Measurements from ENCODE around the gene C9.
"Not testable (repeated sequence)": the region's sequence is repeated elsewhere in the genome, so short reads cannot be mapped to it uniquely, and the experiment has no call there.

The C9 gene

GRCh38 chr5:39370555-39371366, 6.5 kb upstream of the C9 start:
- DNase-seq: no peak

- DNase-seq: no peak
Observed at GRCh38 chr5:39369123-39369815, 5.0 kb upstream of the C9 start.

- DNase-seq: no peak
Observed at GRCh38 chr5:39368116-39368515, 3.8 kb upstream of the C9 start.

- DNase-seq: no peak
Observed at GRCh38 chr5:39367711-39368110, 3.4 kb upstream of the C9 start.

- DNase-seq: no peak
Observed at GRCh38 chr5:39363217-39363616, 1.1 kb downstream of the C9 start.

GRCh38 chr5:39362646-39363045, 1.6 kb downstream of the C9 start:
- DNase-seq: no peak

- DNase-seq: no peak
Observed at GRCh38 chr5:39361306-39361705, 3.0 kb downstream of the C9 start.

GRCh38 chr5:39360471-39361111, 3.7 kb downstream of the C9 start:
- DNase-seq: no peak

GRCh38 chr5:39356263-39356662, 8.0 kb downstream of the C9 start:
- no peak for DNase-seq

GRCh38 chr5:39355324-39355723, 9.0 kb downstream of the C9 start:
- no peak for DNase-seq

- DNase-seq: no peak
Observed at GRCh38 chr5:39353717-39354399, 10.4 kb downstream of the C9 start.

- no peak for DNase-seq
Observed at GRCh38 chr5:39352951-39353350, 11.3 kb downstream of the C9 start.

GRCh38 chr5:39352170-39352569, 12.1 kb downstream of the C9 start:
- no peak for DNase-seq

- no peak for DNase-seq
Observed at GRCh38 chr5:39349484-39349883, 14.8 kb downstream of the C9 start.

GRCh38 chr5:39342460-39342859, 21.8 kb downstream of the C9 start:
- no peak for DNase-seq

- no peak for DNase-seq
Observed at GRCh38 chr5:39341896-39342295, 22.4 kb downstream of the C9 start.

- DNase-seq: no peak
Observed at GRCh38 chr5:39340506-39340905, 23.8 kb downstream of the C9 start.

GRCh38 chr5:39337252-39337915, 26.9 kb downstream of the C9 start:
- no peak for DNase-seq

- DNase-seq: not testable (repeated sequence)
Observed at GRCh38 chr5:39334296-39334695, 30.0 kb downstream of the C9 start.

- no peak for DNase-seq
Observed at GRCh38 chr5:39333104-39333503, 31.2 kb downstream of the C9 start.

- DNase-seq: no peak
Observed at GRCh38 chr5:39331861-39332381, 32.4 kb downstream of the C9 start.

GRCh38 chr5:39328731-39329130, 35.6 kb downstream of the C9 start:
- no peak for DNase-seq

GRCh38 chr5:39323542-39323941, 40.8 kb downstream of the C9 start:
- no peak for DNase-seq

Measured in bone marrow (tissue), 2 donors.